Measurements from ENCODE around the gene LRMDA.

DNA sequence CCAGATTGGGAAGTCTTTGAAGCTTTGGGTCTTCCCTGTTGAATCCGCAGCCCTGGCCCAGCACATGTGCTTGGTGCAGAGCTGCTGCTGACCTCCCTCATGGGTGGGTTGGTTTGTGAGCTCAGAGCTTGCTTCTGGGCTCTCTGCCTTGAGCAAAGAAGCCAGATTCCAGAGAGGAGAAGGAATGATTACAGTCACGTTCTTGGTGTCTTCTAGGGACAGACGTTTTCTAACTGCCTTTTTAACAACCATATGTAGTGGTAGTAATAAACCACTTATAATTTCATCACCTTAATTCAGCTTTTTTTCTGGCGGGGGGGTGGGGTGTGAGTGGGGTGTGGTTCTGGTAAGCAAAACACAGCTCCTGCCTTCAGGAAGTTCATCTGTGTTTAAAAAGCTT lies 39.5 kb downstream of the LRMDA start:
- TF ChIP-seq, protein P1, sequence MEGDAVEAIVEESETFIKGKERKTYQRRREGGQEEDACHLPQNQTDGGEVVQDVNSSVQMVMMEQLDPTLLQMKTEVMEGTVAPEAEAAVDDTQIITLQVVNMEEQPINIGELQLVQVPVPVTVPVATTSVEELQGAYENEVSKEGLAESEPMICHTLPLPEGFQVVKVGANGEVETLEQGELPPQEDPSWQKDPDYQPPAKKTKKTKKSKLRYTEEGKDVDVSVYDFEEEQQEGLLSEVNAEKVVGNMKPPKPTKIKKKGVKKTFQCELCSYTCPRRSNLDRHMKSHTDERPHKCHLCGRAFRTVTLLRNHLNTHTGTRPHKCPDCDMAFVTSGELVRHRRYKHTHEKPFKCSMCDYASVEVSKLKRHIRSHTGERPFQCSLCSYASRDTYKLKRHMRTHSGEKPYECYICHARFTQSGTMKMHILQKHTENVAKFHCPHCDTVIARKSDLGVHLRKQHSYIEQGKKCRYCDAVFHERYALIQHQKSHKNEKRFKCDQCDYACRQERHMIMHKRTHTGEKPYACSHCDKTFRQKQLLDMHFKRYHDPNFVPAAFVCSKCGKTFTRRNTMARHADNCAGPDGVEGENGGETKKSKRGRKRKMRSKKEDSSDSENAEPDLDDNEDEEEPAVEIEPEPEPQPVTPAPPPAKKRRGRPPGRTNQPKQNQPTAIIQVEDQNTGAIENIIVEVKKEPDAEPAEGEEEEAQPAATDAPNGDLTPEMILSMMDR (IDR thresholded peaks at IDR 0.05): no peak
- no peak for TF ChIP-seq POLR2A (IDR thresholded peaks at IDR 0.05)
